G401 (cell line): ENCODE results near the gene APOL3. TPM values are rescaled to one million over a fixed set of nuclear protein-coding genes. Genes with fewer than 3 reads are reported as not detected.

Source experiments
- total RNA-seq: library from RNA; depleted of rRNA; stranded (reverse); fragments of >200 nt; shearing (Covaris generic); gene quantifications from 2 replicates; pipeline ENCODE4 v1.2.3, GENCODE V29; 2014; rRNA removed

Gene APOL3
- total RNA-seq, 1 experiment from 2014 or later: not detected

Other genes starting within 250 kb of the APOL3 start
- gene RBFOX2, start 131.9 kb downstream of the APOL3 start, total RNA-seq: 40.8 and 62.2 TPM in 2 replicates
- not detected in 2 replicates for gene APOL4, start 41.1 kb upstream of the APOL3 start, total RNA-seq
- gene APOL2, start 78.8 kb upstream of the APOL3 start, total RNA-seq: 22.8 and 33.5 TPM in 2 replicates
- not detected in 2 replicates for gene APOL1, start 92.4 kb upstream of the APOL3 start, total RNA-seq
- gene MYH9, start 227.2 kb upstream of the APOL3 start, total RNA-seq: 153 and 185 TPM in 2 replicates